HG03457 (cell line): ENCODE measurements around the gene APBB2.
A peak's percentile ranks its signal among the peaks of the same experiment; 100 is the strongest.

Experiments used
- ATAC-seq: cut with Tn5 transposase; IDR thresholded peaks from one replicate; pipeline ENCODE4 v1.9.1; 2021; ENCODE audit warnings: moderate number of reproducible peaks; ENCODE audit not compliant: unreplicated experiment

The APBB2 gene

DNA sequence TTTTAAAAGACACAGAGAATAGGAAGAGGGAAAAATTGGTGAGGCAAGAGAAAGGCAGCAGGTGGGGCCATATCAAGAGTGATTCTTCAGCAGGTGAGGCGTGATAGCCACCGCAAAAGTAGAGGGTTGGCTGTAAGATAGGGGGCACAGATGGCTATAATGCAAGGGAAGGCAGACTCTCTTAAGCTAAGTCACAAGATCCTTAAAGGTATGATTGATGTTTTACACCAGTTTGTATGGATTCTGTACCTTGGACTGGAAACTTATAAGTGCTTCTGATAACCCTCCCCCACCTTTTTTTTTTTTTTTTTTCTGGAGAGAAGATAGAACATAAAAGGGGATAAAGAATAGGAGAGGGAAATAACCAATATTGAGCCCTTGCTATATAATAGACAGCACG, 424.6 kb downstream of the APBB2 start:
- ATAC-seq = no peak

DNA sequence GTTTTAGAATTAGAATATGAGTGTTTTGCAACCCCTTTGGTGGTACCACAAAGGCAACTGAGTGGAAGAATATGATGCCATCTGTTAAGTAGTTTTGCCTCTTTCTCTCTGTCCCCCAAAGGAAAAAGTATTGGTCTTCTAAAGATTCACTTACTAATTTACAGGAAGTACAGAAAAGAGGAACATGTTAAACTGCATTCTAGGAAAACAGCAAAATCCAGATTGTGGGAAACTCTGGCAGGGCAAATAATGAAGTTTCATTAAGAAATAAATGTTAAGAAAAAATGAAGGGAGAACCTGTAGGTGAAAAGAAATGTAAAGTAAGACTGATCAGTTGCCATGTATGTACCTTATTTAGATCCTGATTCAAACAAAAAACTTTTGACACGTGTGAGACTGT, 425.3 kb downstream of the APBB2 start:
- no peak for ATAC-seq

DNA sequence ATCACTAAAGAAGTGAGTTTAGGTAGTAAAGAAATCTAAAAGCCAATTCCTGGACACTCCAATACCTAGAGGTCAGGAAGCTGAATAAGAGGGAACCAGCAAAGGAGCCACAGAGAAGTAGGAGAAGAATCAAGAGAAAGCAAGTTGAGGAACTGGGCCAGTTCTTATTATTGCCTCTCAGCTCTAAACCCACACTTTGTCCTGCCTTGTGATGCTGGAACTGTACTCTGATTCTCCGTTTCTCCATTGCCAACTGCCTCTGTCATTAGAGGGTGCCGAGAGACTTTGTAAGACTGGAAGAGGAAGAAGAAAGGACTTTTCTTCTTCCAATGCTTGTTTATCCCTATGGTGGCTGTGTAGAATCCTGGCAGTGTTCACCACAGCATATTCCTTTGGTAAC, 426.0 kb downstream of the APBB2 start:
- ATAC-seq = no peak

DNA sequence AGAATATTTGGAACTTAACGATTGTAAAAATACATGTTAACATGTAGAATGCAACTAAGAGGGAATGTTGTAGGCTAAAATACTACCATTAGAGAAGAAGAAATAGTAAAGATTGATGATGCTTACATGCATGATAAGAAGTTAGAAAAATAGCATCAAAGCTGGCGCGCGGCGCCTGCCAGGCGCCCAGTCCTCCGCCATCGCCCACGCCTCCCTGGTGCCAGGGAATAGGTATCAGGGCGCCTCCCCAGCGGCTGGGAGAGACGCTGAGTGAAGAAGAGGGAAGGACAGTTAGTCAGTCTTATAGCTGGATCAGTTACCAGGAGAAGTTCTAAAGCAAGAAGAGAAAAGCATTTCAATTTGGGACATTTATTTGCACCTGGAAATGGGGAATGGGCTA, 428.6 kb downstream of the APBB2 start:
- ATAC-seq = no peak

DNA sequence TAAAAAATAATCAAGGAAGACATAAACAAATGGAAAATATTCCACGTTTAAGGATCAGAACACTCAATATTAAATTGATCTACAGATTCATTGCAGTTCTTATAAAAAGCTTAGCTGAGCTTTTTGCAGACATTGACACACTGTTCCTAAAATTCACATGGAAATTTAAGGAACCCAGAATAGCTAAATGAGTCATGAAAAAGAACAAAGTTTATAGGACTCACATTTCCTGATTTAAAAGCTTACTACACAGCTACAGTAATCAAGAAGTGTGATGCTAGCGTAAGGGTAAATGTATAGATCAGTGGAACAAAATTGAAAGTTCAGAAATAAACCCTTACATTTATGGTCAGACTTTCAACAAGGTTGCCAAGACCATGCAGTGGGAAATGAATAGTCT, 431.5 kb downstream of the APBB2 start:
- no peak for ATAC-seq

DNA sequence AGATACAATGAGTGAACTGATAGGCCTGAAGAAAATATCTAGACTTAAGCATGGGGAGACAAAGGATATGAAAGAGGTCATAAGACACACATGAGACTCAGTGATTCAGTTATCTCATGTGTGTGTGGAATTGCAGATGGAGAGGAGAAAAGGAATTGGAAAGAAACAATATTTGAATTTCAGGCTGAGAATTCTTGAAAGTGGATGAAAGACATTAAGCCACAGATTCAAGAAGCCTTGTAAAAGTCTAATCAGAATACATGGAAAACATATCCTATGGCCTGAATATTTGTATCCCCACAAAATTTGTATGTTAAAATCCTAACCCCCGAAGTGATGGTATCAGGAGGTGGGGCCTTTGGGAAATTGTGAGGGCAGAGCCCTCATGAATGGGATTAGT, 436.3 kb downstream of the APBB2 start:
- no peak for ATAC-seq

DNA sequence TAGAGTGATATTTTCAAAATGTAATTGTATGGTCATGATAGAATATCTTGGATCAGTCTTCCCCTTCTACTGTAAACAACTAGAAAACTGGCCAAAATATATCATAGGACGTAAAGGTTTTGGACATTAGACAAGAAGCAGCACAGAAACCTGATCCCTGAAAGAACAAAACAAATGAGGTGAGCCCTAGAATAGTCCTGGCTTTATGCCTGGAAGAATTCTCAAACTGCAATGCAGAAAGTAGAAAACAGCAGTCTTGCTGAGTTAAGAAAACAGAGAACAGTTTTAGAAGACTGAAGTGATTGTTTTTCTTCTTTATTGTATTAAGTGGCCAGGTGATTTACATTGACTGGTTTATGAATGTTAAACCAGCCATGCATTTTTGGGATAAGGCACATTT, 445.1 kb downstream of the APBB2 start:
- ATAC-seq = no peak

DNA sequence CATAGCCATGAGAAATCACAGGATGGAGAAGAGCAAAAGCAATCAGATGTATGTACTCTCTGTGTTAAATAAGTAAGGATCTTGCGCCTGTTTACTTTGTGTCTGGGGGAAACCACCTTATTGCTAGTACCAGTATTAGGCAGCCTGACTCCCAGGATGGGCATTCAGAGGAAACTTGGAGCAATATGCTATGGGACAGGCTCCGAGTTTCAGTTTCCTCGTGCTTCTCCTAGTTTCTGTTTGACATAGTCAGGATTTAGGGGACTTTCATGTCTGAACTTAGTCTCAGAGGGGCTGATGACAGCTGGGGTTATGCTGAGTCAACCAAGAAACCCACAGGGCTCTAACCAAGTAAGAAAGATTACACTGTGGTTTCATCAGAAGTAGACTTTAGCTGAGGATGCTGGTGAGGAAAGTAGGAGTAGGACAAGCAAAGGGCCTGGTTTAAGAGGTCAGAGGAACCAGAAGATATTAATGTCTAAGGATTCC, 451.1 kb downstream of the APBB2 start:
- peak; percentile 98 for ATAC-seq
